Measurements from ENCODE around the gene MUC20. TPM values are rescaled to one million over a fixed set of nuclear protein-coding genes. Genes with fewer than 3 reads are reported as not detected.

Gene MUC20
- total RNA-seq, 1 experiment from 2014 or later = not detected

DNA sequence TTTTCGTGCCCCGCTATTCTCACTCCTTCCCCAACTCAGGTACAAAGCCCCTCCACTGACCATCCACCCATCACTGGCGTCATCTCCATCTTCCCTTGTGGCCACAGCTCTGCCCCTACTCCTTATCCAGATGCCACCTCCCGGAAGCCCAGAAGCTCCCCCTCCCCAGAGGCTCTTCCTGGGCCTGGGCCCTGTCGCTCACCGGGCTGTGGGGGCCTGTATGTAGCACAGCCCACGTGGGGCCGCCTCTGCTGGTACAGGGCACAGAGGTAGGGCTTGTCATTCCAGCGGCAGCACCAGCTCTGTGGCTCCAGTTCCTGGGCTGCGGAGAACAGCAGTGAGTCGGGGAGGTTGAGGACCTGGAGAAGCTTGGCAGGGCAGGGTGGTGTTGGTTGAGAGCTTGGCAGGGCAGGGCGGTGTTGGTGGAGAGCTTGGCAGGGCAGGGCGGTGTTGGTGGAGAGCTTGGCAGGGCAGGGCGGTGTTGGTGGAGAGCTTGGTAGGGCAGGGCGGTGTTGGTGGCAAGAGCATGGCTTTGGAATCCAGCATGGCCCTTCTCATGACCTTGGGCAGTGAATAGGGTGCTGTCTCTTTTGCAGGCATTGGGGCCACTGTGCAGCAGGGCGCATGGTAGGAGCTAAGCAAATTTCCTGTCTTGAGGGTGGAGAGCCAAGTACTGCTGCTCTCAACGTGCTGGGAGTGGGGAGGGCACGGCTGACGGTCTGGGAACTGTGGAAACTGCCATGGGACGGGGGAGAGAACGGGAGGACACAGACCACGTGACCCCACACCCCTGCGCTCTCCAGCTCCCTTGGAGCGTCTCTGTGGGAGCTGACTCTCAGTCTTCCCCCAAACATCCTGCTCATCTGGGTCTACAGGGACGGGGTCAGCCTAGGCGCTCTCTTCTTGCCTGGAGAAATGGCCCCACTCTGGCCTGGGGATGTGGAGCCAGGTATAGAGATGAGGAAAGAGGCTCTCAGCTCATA, 43.4 kb downstream of the MUC20 start:
- intact Hi-C loops (cut with micrococcal nuclease; ENCODE audit: unreplicated experiment) (no loop called here), in situ Hi-C loops (cut with HindIII; ENCODE audit: low pct_unique_long_range_greater_than_20kb, low sequenced_read_pairs) (no loop called here)
- no peak overlapping the region for H3K4me3 ChIP-seq (ENCODE audit: low read depth in 2 of 2, low read length in 2 of 2)
- no TSS peak for BruUV-seq (replicated peaks)
- ATAC-seq = no peak
- no peak for TF ChIP-seq SIN3A (IDR thresholded peaks at IDR 0.05; ENCODE audit: borderline replicate concordance, insufficient read depth, low read depth, low read length)
- no peak for TF ChIP-seq POLR2AphosphoS5 (IDR thresholded peaks at IDR 0.05; ENCODE audit: low read depth, low read length)
- no peak for TF ChIP-seq REST (IDR thresholded peaks at IDR 0.05; ENCODE audit: insufficient read depth in 1 of 2, low read depth in 2 of 2, low read length in 1 of 2)
- TF ChIP-seq, protein P1, sequence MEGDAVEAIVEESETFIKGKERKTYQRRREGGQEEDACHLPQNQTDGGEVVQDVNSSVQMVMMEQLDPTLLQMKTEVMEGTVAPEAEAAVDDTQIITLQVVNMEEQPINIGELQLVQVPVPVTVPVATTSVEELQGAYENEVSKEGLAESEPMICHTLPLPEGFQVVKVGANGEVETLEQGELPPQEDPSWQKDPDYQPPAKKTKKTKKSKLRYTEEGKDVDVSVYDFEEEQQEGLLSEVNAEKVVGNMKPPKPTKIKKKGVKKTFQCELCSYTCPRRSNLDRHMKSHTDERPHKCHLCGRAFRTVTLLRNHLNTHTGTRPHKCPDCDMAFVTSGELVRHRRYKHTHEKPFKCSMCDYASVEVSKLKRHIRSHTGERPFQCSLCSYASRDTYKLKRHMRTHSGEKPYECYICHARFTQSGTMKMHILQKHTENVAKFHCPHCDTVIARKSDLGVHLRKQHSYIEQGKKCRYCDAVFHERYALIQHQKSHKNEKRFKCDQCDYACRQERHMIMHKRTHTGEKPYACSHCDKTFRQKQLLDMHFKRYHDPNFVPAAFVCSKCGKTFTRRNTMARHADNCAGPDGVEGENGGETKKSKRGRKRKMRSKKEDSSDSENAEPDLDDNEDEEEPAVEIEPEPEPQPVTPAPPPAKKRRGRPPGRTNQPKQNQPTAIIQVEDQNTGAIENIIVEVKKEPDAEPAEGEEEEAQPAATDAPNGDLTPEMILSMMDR (IDR thresholded peaks at IDR 0.05) = no peak
- no peak for TF ChIP-seq TCF7L2 (IDR thresholded peaks at IDR 0.05; ENCODE audit: low read depth, low read length)
- no peaks in the 10 kb centered on the region for H3K9me3 ChIP-seq (ENCODE audit: control insufficient read depth, insufficient read depth, low read depth, low read length)
- H3K4me1 ChIP-seq (ENCODE audit: control insufficient read depth, insufficient read depth, low read length) = no peaks in the 10 kb centered on the region
- CTCF ChIA-PET = no interaction called here
- no peak for DNase-seq (ENCODE audit: low read depth, low spot score)
- H3K27ac ChIP-seq (ENCODE audit: low read length) = no peak overlapping the region
- H3K27me3 ChIP-seq (ENCODE audit: control insufficient read depth, insufficient read depth, low read length) = no peaks in the 10 kb centered on the region
- POLR2A ChIA-PET = interaction anchor here (0.8 kb wide), 1 partner anchor 119 kb away, joined by 3 read pairs; no protein-coding TSS in a partner anchor
- no peaks in the 10 kb centered on the region for H3K36me3 ChIP-seq (ENCODE audit: control insufficient read depth, insufficient read depth, low read length)

- ChIA-PET POLR2A (interaction anchor here (0.8 kb wide), 1 partner anchor 120 kb away, joined by 3 read pairs; no protein-coding TSS in a partner anchor), CTCF (no interaction called here)
- H3K9me3 ChIP-seq (ENCODE audit: control insufficient read depth, insufficient read depth, low read depth, low read length) = no peaks in the 10 kb centered on the region
- no peaks in the 10 kb centered on the region for H3K4me1 ChIP-seq (ENCODE audit: control insufficient read depth, insufficient read depth, low read length)
- in situ Hi-C loops (cut with HindIII; ENCODE audit: low pct_unique_long_range_greater_than_20kb, low sequenced_read_pairs) (no loop called here), intact Hi-C loops (cut with micrococcal nuclease; ENCODE audit: unreplicated experiment) (no loop called here)
- DNase-seq (ENCODE audit: low read depth, low spot score) = no peak
- TF ChIP-seq, protein P1 (IDR thresholded peaks at IDR 0.05) = no peak
- TF ChIP-seq POLR2AphosphoS5 (IDR thresholded peaks at IDR 0.05; ENCODE audit: low read depth, low read length) (no peak), TCF7L2 (IDR thresholded peaks at IDR 0.05; ENCODE audit: low read depth, low read length) (no peak), REST (IDR thresholded peaks at IDR 0.05; ENCODE audit: insufficient read depth in 1 of 2, low read depth in 2 of 2, low read length in 1 of 2) (no peak), SIN3A (IDR thresholded peaks at IDR 0.05; ENCODE audit: borderline replicate concordance, insufficient read depth, low read depth, low read length) (no peak)
- ATAC-seq = no peak
- H3K36me3 ChIP-seq (ENCODE audit: control insufficient read depth, insufficient read depth, low read length) = no peaks in the 10 kb centered on the region
- H3K27ac ChIP-seq (ENCODE audit: low read length) = no peak overlapping the region
- H3K27me3 ChIP-seq (ENCODE audit: control insufficient read depth, insufficient read depth, low read length) = no peaks in the 10 kb centered on the region
- BruUV-seq (replicated peaks) = no TSS peak
- no peak overlapping the region for H3K4me3 ChIP-seq (ENCODE audit: low read depth in 2 of 2, low read length in 2 of 2)
Measured at GRCh38 chr3:195764961-195765706, 44.4 kb downstream of the MUC20 start.
